ENCODE measurements around the gene POU4F3.

Gene POU4F3

DNA sequence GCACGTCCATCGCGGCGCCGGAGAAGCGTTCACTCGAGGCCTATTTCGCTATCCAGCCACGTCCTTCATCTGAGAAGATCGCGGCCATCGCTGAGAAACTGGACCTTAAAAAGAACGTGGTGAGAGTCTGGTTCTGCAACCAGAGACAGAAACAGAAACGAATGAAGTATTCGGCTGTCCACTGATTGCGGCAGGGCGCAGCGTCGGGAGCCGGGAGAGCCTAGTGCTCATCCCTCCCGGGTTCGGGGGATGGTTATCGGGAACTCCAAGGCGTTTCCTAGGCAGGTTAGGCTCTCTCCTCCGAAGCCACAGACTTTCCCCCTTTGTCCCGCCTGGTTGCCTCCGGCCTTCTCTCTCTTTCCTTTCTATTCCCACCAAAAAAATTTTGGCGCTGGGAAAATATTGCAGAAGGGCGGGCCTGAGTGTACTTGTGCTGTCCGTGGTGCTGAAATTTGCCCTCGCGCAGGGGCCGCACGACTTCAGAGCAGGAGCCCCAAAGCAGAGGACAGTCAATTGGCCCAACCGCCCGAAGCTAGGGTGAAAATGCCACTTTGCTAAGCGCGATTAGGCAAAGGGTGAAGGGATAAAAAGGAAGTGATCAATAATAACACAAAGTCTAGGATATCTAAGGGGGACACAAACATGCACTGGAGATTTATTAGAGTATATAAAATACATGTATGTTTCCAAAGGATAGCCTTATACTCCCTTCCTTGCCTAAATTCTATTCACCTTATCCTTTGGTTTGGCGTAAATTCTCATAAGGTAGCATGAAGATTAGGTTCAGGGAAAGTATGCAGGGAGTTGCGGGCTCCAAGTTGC lies 1.8 kb downstream of the POU4F3 start:
- no peak for FAIRE-seq

DNA sequence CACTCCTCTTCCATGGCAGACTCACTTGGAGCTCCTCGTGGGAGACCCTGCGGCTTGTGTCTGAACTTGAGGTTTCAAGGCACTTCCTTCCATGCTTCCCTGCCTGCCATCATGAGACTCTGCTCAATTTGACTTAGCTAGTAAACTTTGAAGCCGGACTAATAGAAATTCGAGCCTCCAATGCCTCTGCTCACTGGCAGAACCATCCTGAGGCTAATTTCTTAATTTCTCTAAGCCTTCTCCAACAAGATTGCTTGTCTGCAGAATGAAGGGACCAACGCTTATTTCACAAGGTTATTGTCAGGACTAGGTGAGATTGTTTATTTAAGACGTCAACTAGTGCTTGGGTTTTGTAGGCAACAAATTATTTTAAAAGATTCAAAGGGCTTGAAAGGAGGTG lies 3.2 kb downstream of the POU4F3 start:
- FAIRE-seq = no peak

DNA sequence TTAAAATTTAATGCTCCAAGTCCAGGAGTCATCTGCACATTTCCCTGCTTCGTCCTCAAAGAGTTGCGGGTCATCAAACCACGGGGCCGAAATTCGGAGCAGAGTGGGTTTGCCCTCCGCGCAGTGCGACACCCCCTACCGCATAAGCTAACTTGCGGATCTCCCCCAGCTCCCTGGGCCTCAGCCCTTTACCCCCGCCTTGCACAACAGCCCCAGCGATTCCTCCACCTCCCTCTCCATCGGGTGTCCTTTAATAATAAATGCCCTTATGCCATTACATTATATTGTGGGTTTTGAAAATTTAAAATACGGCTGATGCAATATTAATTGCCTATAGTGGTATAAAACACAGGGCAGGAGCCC lies 3.9 kb downstream of the POU4F3 start:
- FAIRE-seq = no peak

DNA sequence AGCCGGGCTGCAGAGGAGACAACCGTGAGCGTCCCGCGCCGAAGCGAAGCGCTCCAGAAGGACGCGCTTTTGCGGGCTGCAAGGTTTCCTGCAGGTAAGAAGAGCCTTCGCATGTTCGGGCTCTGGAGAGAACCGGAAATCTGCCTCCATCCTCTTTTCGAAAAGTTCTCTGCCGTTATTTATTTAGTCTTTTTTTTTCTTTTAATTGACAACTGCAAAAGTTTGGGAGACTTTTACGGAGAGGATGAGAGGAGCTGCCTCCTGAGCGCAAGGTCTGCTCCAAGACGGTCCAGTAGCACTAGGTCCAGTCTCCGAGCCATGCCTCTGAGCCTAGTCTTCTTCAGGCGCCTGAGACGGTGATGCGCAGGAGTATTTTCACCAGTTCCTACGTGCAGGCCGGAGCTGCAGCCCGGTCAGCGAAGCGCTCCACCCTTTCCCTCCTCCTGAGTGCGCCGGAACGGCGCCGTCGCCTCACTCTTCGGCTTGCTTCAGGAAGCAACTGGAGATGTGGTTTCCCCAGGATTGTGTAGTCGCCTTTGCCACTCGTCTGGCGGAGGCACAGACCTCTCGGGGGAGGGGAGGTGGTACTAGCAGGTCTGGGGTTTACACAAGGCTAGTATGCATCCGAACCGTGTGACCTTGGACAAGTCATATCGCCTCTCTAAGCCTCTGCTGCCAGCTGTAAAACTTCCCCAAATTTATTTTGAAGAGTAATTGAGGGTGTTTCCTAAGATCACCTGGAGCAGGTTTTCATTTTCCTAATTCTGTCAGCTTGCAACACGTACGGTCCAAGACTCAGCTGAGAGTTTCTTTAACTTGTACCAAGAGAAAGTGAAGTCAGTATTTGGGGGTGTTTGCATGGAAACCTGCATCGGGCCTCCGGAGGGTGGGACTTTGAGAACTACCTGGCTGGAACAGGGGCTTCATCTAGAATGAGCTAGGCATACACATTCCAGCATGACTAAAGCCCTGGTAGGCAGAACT lies 4.5 kb downstream of the POU4F3 start:
- FAIRE-seq = no peak

DNA sequence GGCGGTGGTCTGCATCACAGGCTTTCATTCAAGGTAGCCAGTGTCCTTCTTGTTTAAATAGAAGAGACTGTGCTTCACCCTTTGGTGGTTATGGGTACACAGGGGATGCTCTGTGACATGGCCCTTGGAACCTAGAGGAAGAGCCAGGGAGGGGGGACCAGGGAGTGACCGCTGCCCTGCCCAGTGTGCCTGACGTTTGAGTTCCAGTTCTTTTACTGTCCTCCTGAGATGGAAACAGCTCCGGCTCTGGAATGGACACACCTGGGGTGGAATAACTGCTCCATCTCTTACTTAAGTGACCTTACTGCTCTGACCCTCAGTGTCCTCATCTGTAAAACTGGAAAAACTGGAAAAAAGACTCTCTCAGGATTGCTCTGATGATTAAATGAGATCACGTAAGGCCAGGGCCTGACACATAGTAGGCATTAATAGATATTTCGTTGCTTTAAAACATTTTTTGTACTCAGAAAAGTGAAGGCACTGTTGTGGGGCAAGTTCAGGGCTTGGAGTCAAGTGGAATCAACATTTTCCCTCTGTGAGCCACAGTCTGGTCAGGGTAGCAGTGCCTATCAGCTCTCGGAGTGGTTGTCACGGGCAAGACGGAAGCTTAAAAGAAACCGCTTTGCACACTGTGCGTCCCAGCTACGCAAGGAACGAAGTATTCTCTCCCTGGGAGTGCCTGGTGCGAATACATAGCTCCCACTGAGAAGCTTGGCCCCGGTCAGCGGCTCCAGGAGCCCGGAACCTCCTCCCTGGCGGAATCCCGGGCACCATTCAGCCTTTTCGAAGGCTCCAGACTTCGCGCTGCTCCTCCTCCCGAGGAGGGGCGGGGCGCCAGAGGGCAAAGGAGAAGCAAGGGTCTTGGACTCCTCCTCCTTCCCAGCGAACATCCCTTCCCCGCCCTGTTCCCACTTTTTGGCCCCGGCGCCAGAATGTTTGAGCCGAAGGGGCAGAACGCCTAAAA lies 5.8 kb downstream of the POU4F3 start:
- no peak for FAIRE-seq

DNA sequence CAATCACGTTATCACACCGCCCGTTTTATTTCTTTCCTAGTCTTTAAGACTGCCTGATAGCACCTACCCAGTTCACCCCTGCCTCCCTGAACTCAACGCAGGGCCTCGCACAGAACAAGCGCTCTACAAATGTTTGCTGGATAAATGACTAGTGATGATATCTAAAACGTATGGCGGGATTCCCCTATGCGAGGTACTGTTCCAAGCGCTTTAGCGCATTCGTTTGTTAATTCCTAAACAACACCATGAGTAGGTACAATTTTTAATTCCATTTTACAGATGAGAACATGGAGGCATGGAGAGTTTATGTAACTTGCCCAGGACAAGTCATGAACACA lies 6.6 kb downstream of the POU4F3 start:
- FAIRE-seq = no peak

DNA sequence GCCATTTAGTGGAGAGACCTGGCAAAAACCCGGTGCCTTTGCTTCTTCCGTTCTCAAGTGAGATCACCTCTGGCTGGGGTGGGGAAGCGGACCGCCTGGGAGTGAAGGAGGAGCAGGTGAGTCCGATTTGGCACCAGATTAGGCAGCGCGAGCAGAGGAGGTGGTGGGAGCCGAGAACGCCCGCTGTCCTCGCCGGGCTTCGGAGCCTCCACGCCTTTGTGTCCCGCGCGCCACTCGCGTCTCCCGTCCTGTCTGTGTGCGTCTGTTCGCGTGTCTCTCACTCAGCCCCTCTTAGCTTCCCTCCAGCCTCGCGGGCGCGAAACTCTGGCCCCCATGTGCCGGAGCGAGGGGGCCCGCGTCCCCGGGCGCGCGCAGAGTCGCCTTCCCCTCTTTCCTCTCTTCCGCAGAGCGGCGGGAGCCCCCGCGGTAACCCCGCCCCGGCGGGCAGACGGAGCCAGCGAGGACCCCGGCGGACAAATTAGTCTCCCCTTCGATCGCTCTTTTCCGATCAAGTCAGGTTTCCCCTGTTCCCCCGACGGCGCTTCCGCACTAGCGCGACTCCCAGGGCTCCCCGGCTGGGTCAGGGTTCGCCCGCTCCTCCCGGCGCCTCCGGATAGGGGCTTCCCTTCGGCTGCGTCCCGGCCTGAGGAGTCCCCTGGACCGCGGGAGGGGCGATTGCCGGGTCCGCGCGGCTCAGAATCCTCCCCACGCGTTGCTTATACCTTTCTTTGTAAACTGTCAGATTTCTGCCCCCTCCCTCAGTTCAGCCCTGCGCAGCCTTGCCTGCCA lies 7.1 kb downstream of the POU4F3 start:
- FAIRE-seq = no peak

DNA sequence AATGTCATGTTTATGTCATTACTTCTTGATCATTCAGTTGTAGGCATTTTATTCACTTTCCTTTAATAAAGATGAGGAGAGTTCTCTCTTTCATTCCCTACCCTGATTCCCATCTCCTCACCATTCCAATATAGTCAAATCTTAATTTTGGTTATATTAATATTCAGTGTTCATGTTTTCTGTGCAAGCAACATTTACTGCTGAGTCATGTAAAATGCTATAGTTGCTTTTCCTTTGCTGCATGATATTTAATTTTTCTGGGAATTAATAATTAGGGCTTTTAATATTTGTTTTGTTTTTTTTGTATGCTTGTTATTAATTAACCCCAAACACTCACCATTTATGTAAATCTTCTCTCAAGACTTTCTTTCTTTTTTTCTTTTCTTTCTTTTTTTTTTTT lies 18.5 kb downstream of the POU4F3 start:
- FAIRE-seq = no peak

DNA sequence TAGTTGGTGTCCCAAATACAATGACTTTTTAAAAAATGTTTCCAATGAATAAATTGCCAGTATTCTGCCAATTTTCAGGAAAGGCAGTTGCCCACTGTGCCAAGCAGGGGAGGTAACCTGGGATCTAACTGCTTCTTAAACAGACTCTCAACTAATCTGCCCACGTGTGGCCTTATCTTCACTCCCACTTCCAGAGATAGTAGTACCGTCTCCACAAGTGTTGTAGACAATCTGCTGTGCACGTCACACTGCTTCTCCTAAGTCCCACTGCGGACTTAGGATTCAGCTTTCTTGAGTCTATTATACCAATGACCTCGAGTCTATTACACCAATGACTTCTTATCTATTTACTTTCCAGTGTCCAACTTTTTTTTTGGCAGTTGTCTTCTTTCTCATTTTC lies 21.2 kb downstream of the POU4F3 start:
- no peak for FAIRE-seq

DNA sequence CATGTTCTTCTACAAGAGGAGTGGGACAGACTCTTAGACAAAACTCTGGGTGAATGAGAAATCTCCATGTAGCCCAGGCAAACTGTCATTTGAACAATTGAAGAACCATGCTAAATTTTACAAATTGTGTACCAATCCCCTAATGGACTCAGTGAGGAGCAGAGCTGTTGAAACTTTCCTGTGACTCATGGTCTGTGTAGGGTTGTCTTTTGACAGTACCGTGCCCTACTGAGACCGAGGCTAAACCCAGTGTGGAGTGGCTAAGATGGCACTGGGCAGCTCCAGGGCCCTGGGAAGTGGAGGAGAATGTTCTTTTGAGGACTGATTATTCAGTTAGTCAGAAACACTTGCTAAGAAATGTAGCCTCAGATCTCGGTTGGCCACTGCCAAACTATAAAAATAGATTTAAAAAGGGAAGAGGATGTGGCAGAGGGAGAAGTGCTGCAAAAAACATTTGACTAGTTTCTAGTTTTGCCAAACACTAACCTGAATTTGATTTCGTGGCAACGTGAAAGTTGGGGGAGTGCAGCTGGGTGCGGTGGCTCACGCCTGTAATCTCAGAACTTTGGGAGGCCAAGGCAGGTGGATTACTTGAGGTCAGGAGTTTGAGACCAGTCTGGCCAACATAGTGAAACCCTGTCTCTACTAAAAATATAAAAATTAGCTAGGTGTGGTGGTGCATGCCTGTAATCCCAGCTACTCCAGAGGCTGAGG lies 24.7 kb downstream of the POU4F3 start:
- no peak for FAIRE-seq

DNA sequence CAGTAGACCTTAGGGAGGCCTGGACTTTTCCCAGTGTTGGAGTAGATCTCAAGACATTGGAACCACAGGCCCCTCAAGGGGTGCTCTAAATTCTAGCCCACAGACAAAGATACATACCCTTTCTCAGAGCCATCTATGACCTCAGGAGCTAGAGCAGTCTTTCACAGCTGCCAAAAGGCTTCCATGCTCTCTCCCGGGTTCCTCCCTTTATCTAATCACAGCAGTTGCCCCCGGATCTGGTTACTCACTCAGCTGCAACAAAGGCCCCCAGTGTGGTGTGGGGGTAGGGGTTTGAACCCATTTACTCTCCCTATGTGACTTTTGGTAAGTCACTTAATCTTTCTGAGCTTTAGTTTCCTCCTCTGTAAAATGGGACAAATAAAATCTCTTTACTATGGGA lies 27.0 kb downstream of the POU4F3 start:
- FAIRE-seq = no peak

DNA sequence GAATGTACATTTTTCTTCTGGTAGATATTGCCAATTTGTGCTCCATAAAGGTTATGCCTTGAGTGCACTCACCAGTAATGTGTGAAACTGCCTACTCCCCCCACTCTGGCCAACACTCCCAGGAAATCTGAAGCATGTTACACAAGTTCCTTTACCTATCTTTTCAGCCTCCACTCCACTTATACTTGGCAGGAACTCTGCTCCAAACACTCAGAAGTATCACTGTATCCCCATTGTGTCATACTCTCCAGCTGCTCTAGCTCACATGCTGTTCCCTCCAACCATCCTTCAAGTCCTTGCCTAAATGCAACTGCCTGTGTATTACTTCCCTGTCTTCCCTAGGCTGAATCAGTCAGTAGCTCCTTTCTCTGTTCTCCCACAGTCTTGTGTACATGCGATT lies 28.3 kb downstream of the POU4F3 start:
- no peak for FAIRE-seq

DNA sequence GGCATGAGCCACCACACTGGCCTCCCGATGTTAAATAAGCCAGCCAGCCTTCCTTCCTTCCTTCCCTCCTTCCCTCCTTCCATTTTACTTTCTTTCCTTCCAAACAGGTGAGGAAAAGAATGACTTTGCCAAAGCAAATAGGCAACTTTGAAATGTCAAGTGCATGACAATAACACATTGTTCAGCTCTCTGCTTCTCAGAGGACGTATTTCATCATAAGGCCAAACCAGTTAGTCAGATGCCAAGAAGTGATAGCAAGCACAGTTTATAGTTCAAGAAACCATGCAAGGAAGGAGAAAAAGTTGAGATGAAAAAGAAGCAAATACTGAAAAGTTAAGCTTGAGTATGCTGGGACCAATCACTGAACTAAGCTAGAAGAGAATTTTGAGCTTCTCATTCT lies 29.5 kb downstream of the POU4F3 start:
- no peak for FAIRE-seq

DNA sequence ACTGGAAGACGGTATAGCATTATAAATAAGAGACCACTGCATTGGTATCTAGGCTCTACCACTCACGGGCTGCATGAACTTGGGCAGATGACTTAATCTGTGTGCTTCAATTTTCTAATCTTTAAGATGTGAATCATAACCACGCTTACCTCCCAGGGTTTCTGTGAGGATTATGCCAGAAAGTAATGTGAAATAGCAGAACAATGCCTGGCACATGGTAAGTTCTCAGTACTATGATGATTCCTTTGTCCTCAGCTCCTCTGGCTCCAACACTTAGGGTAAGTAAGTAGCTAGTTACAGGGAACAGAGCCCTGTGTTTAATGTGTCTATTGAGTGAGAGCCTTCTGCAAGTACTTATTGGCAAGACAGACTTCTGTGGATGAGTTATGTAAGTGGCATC lies 31.1 kb downstream of the POU4F3 start:
- FAIRE-seq = no peak

DNA sequence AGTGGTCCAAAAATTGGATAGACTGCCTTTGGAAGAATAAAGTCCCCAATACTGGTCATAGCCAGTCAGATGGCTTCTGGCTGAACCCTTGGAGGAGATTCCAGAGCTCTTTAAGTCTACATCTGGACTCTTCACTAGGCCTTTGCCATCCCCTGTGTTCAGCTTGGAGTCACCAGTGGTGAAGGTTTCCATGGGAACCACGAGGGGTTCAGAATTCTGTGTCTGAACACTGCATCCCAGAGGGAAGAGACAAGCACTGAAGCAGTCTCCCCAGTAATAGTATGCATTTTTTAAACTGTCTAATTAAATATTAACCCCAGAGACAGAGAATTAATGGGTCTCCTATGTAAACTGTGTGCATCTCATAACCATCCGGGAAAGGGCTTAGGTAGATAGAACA lies 38.2 kb downstream of the POU4F3 start:
- no peak for FAIRE-seq

DNA sequence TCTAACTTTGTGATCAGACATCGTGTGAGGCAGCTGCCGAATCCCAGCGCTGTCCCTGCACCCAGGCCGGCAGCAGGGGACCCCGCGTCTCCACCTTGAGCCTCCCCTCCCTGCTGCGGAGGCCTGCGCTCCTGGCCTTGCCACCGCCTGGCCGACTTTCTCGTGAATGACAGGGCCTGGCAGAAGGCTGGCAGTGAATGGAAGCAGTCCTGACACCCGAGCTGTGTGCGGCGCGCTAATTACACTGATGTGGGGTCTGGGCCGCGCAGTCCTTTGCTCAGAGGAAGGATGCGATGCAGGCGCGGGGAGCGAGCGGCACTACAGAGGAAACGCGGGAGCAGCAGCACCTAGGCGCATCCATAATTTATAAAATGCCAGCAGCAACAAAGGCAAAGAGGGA lies 40.3 kb downstream of the POU4F3 start:
- no peak for FAIRE-seq

DNA sequence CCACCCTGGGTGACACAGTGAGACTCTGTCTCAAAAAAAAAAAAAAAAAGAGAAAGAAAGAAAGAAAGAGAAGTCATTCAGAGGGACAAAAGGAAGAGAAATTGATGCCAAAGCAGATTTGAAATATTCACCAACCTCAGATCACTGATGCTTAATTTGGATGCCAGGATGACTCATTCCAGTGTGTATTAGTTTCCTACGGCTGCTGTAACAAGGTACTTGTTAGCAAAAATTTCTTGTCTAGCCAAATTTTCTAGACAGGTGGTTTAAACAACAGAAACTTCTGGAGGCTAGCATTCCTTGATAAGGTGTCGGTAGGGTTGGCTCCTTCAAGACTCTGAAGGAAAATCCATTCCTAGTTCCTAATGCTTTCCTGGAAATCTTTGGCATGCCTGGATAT lies 42.1 kb downstream of the POU4F3 start:
- FAIRE-seq = no peak

DNA sequence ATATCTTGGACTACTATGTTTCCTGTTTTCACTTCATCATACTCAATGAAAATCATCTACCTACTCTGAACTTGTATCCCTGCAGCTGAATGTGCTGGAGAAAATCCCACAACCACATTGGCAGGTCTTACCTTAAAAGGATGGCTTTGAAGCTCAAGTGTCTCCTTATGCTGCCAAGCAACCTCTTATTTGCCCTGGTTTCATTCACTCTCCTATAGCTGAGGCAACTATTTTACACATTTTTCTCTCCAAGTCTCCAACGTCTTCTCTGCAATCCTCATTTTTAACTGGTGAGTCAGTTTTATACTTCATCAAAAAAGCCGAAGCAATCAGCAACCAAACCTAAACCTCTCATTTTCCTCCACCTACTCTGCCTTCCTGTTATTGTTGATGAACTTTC lies 49.7 kb downstream of the POU4F3 start:
- no peak for FAIRE-seq

DNA sequence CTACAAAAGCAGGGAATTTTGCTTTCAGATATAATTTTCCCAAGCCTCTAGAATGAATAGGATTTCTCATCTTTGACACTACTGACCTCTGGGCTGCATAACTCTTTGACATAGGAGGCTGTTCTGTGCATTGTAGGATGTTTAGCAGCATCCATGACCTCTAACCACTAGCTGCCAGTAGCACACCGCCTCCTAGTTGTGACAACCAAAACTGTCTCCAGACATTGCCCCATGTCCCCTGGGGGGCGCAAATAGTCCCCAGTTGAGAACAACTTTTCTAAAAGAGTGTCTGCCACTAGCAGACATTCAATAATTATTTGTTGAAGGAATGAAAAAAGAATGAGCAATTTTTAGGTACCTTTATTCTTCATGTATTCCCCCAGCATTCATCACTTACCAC lies 51.8 kb downstream of the POU4F3 start:
- no peak for FAIRE-seq
